ENCODE measurements around the gene HORMAD2. TPM values are rescaled to one million over a fixed set of nuclear protein-coding genes. Genes with fewer than 3 reads are reported as not detected.

HORMAD2 gene
- total and polyA plus RNA-seq, 9 of the 15 experiments (the other 6 are each of a cell fraction or from before 2014, with no cell fraction given) = not detected

DNA sequence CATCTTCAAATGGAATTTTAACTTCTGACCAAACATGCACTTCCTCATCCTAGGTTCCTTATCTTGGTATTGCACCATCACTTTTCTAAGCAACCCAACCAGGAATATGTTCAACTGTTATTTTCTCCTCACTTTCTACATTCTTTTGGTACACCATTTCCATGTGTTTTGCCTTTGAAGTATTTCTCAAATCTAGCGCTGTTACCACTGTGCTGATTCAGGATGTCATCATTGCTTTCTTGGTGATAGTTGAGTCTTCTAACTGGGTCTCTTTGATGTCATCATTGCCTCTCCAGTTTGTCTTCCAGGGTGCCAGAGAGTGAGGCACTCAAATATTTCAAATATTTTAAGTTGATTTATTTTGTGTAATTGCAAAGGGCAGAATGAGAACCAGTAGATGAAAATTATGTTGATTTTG is 47.5 kb downstream of the HORMAD2 start:
- Histone ChIP-seq H3K4me2 (ENCODE audit: insufficient read depth, low read length) (no peak overlapping the region), H3K36me3 (ENCODE audit: control insufficient read depth, insufficient read depth, low read length) (no peaks in the 10 kb centered on the region), H3K79me2 (ENCODE audit: control insufficient read depth, insufficient read depth, low read length) (no peaks in the 10 kb centered on the region), H3K9me1 (ENCODE audit: control insufficient read depth, insufficient read depth, low read length) (no peaks in the 10 kb centered on the region), H4K20me1 (replicated peaks; ENCODE audit: control insufficient read depth, insufficient read depth, low read length) (no peaks in the 10 kb centered on the region), H3K4me3 (no peak overlapping the region), H3K27me3 (ENCODE audit: control insufficient read depth in 2 of 2, insufficient read depth in 2 of 2, low read length in 2 of 2) (no peaks in the 10 kb centered on the region), H2AFZ (ENCODE audit: low read depth, low read length) (no peak overlapping the region), H3K4me1 (replicated peaks in 1 of 2; ENCODE audit: control insufficient read depth in 2 of 2, insufficient read depth in 2 of 2, low read length in 2 of 2) (no peaks in the 10 kb centered on the region; a peak in 1 of 5 replicates), H3K9ac (ENCODE audit: insufficient read depth in 1 of 2, low read depth in 2 of 2, low read length in 2 of 2) (no peak overlapping the region), H3K27ac (ENCODE audit: extremely low read depth, low read depth, low read length) (no peak overlapping the region), H3K9me3 (replicated peaks; ENCODE audit: control insufficient read depth, insufficient read depth, low read depth, low read length) (no peaks in the 10 kb centered on the region)
- no peak for FAIRE-seq
- intact Hi-C loops (cut with micrococcal nuclease) (no loop called here), in situ Hi-C loops (cut with MboI) (no loop called here)
- DNase-seq (ENCODE audit: extremely low read depth in 1 of 4, low spot score in 3 of 4) = no peak
- TF ChIP-seq CEBPB (tag; IDR thresholded peaks at IDR 0.05) (peak; percentile 84), HLTF (IDR thresholded peaks at IDR 0.05) (no peak), CTBP1 (IDR thresholded peaks at IDR 0.05; ENCODE audit: borderline replicate concordance) (peak; percentile 42; the same call in 1 of the 2 replicates), SPI1 (IDR thresholded peaks at IDR 0.05; ENCODE audit: borderline replicate concordance, low read depth, low read length) (peak; percentile 62; the same call in 1 of the 2 replicates), CEBPG (CRISPR knock-in tag; IDR thresholded peaks at IDR 0.05) (peak; percentile 35; the same call in 1 of the 2 replicates), CEBPG (tag; conservative IDR thresholded peaks at IDR 0.05 in 1 of 2, IDR thresholded peaks at IDR 0.05 in 1 of 2) (peak; percentile 54 to 78), RBM22 (IDR thresholded peaks at IDR 0.05; ENCODE audit: low read depth, low read length, poor library complexity, severe bottlenecking) (no peak)
- TF ChIP-seq, protein P1, sequence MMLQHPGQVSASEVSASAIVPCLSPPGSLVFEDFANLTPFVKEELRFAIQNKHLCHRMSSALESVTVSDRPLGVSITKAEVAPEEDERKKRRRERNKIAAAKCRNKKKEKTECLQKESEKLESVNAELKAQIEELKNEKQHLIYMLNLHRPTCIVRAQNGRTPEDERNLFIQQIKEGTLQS (IDR thresholded peaks at IDR 0.05) = peak; percentile 40; the same call in 1 of the 2 replicates
- TF ChIP-seq, protein P1 (CRISPR knock-in tag; conservative IDR thresholded peaks at IDR 0.05) = no peak
- POLR2A ChIA-PET = no interaction called here
- 0% methylated on average over 1 of the region's 1 CpG for WGBS (ENCODE audit: insufficient coverage, low coverage, missing lambda C conversion rate)
- no TSS peak for BruUV-seq (replicated peaks)
- ATAC-seq = no peak
- CTCF ChIA-PET (ENCODE audit: low intra/inter-chr PET ratio) = no interaction called here
